Large intestine (tissue), 3 donors: ENCODE results near the gene C10orf71. TPM values are rescaled to one million over a fixed set of nuclear protein-coding genes. Genes with fewer than 3 reads are reported as not detected.

Experiments
- DNase-seq, 2 donors: peaks; one replicate each; pipeline versions ENCODE4 v3.0.0 to v3.0.0-alpha.2; 2013
- H3K27ac ChIP-seq: one replicate; pipeline ENCODE4 v1.5.1; 2013; ENCODE audit warnings: low read length
- H3K27me3 ChIP-seq: 2 replicates; pipeline ENCODE4 v1.6.1; 2013; ENCODE audit warnings: low read length; ENCODE audit not compliant: control insufficient read depth, insufficient read depth
- H3K36me3 ChIP-seq: 2 replicates; pipeline ENCODE4 v1.6.1; 2013; ENCODE audit warnings: low read length; ENCODE audit not compliant: control insufficient read depth, insufficient read depth
- H3K4me1 ChIP-seq: one replicate; pipeline ENCODE4 v1.6.1; 2013; ENCODE audit warnings: low read length; ENCODE audit not compliant: control insufficient read depth, insufficient read depth
- H3K4me3 ChIP-seq: one replicate; pipeline ENCODE4 v1.5.1; 2013; ENCODE audit warnings: low read length
- H3K9me3 ChIP-seq: one replicate; pipeline ENCODE4 v1.6.1; 2013; ENCODE audit warnings: mild to moderate bottlenecking, low read depth, low read length, moderate library complexity; ENCODE audit not compliant: control insufficient read depth
- WGBS: methylation state at CpG from one replicate; pipeline ENCODE4 v1.1.5; 2013; ENCODE audit warnings: low lambda C conversion rate; ENCODE audit not compliant: insufficient coverage; 5-methylcytosine and 5-hydroxymethylcytosine counted together
- polyA plus RNA-seq: library from polyadenylated mRNA; unstranded; fragments of 120-200 nt; gene quantifications from one replicate; pipeline ENCODE4 v1.2.1, GENCODE V29; 2013

C10orf71 gene
- polyA plus RNA-seq, 1 donor, result 0.01 TPM

DNA sequence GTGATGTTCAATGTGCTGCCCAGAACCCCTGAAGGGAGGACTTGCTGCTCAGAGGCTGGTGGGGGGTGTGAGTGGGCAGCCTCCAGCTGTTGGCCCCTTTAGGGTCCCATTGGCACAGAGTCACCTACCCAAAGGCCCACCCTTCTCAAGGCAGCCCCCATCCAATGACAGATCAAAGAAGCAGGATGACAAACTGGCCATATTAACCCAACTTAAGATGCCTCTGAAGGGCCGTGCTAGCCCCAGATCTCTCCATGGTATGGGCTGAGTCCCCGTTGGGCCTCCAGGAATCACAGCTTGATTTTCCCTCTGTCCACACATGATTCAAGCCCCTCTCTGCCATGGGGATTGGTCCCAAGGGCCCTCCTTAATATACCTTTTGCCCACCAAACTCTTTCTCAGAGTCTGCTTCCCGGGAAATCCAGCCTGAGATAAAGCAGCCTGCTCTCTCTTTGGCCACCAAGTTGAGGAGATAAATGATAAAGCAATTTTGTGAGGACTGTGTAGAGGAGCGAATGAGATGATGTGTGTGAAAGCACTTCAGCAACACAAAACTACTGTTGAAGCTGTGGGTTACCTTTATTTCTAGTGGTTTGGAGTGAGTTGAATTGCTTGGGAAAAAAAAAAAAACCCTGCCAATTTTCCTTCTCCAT, 38.2 kb upstream of the C10orf71 start:
- H3K4me1 ChIP-seq, result no peaks in the 10 kb centered on the region
- no peak overlapping the region for H3K27ac ChIP-seq
- DNase-seq, result no peak
- H3K36me3 ChIP-seq, result no peaks in the 10 kb centered on the region
- H3K4me3 ChIP-seq, result no peak overlapping the region
- no CpG with 5 or more reads among the region's 4 CpGs for WGBS
- H3K9me3 ChIP-seq, result no peaks in the 10 kb centered on the region
- H3K27me3 ChIP-seq, result no peaks in the 10 kb centered on the region

GRCh38 chr10:49263591-49263990, 35.4 kb upstream of the C10orf71 start:
- H3K27me3 ChIP-seq, result no peaks in the 10 kb centered on the region
- H3K4me3 ChIP-seq, result no peak overlapping the region
- H3K27ac ChIP-seq, result no peak overlapping the region
- WGBS, result no CpG with 5 or more reads among the region's 3 CpGs
- DNase-seq, result no peak
- no peaks in the 10 kb centered on the region for H3K9me3 ChIP-seq
- H3K36me3 ChIP-seq, result no peaks in the 10 kb centered on the region
- no peaks in the 10 kb centered on the region for H3K4me1 ChIP-seq

DNA sequence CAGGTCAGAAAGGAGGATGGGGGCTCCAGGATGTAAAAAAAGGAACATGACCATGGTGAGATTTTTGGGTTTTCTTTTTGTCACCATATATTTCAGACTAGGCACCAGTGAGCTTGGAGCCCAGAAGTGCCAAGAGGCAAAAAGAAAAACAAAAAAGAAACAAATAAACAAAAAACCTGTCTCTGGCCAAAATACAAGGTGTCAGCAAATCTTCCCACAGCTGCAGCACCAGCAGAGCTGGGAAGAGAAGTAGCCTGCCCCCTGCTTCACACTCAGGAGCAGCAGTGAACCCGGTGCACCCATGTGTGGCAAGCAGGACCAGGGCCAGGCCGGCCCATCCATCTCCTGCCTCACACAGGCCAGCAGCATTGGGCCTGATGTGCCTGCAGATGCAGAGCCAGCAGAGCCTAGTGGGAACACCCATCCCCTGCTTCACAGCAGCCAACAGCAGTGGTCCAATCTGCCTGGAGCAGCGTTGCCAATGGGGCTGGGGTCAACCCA, 34.7 kb upstream of the C10orf71 start:
- WGBS, result no CpG with 5 or more reads among the region's 3 CpGs
- Histone ChIP-seq H3K27ac (no peak overlapping the region), H3K9me3 (no peaks in the 10 kb centered on the region), H3K4me3 (no peak overlapping the region), H3K27me3 (no peaks in the 10 kb centered on the region), H3K36me3 (no peaks in the 10 kb centered on the region), H3K4me1 (no peaks in the 10 kb centered on the region)
- no peak for DNase-seq

GRCh38 chr10:49265885-49266284, 33.1 kb upstream of the C10orf71 start:
- Histone ChIP-seq H3K27me3 (no peaks in the 10 kb centered on the region), H3K36me3 (no peaks in the 10 kb centered on the region), H3K9me3 (no peaks in the 10 kb centered on the region), H3K4me3 (no peak overlapping the region), H3K4me1 (no peaks in the 10 kb centered on the region), H3K27ac (no peak overlapping the region)
- DNase-seq, result no peak
- 100% methylated on average over 1 of the region's 1 CpG for WGBS

DNA sequence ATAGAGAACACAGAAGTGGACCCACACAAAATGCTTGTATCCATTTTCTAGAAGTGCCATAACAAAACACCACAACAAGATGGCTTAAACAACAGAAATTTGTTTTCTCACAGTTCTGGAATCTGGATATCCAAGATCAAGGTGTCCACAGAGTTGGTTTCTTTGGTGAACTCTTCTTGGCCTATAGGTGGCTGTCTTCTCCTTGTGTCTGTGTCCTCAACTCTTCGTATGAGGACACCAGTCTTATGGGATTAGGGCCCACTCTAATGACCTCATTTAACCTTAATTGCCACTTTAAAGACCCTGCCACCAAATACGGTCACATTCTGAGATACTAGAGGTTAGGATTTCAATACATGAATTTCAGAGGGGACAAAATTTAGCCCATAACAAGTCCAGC, 30.8 kb upstream of the C10orf71 start:
- Histone ChIP-seq H3K27ac (no peak overlapping the region), H3K27me3 (no peaks in the 10 kb centered on the region), H3K36me3 (no peaks in the 10 kb centered on the region), H3K4me3 (no peak overlapping the region), H3K9me3 (no peaks in the 10 kb centered on the region), H3K4me1 (no peaks in the 10 kb centered on the region)
- 67% methylated on average over 1 of the region's 2 CpGs for WGBS
- no peak for DNase-seq

- WGBS, result 83% methylated on average over 1 of the region's 1 CpG
- H3K9me3 ChIP-seq, result no peaks in the 10 kb centered on the region
- no peak for DNase-seq
Observed at GRCh38 chr10:49269523-49269922, 29.4 kb upstream of the C10orf71 start.

DNA sequence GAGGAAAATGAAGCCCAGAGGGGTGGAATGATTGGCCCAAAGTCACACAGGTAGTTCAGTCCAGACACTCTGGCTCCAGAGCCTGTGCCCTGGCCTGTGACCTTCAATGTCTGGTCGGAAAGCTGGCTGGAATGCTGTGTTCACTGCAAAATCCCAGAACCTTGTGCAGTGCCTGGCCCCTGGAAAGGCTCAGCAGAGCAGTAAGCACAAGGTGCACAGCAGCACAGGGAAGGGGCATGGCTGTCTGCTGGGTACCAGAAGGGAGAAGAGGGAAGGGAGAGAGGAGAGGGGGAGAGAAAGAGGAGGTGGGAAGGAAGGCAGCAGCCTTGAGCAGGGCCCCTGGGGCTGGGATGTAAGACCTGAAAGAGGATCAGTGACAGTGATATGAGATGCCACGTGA, 28.4 kb upstream of the C10orf71 start:
- WGBS, result no CpG with 5 or more reads among the region's 2 CpGs
- no peaks in the 10 kb centered on the region for H3K27me3 ChIP-seq
- H3K4me1 ChIP-seq, result no peaks in the 10 kb centered on the region
- no peak overlapping the region for H3K27ac ChIP-seq
- no peaks in the 10 kb centered on the region for H3K36me3 ChIP-seq
- H3K9me3 ChIP-seq, result no peaks in the 10 kb centered on the region
- no peak for DNase-seq
- no peak overlapping the region for H3K4me3 ChIP-seq

More at GRCh38 chr10:49269523-49269922, 29.4 kb upstream of the C10orf71 start:
- H3K4me3 ChIP-seq, result no peak overlapping the region
- no peak overlapping the region for H3K27ac ChIP-seq
- no peaks in the 10 kb centered on the region for H3K36me3 ChIP-seq
- H3K4me1 ChIP-seq, result no peaks in the 10 kb centered on the region
- no peaks in the 10 kb centered on the region for H3K27me3 ChIP-seq

- WGBS, result no CpG with 5 or more reads among the region's 11 CpGs
- no peaks in the 10 kb centered on the region for H3K9me3 ChIP-seq
- H3K4me3 ChIP-seq, result no peak overlapping the region
- no peak for DNase-seq
- H3K27ac ChIP-seq, result no peak overlapping the region
- H3K27me3 ChIP-seq, result no peaks in the 10 kb centered on the region
- H3K36me3 ChIP-seq, result no peaks in the 10 kb centered on the region
- H3K4me1 ChIP-seq, result no peaks in the 10 kb centered on the region
Observed at GRCh38 chr10:49271346-49271745, 27.6 kb upstream of the C10orf71 start.

DNA sequence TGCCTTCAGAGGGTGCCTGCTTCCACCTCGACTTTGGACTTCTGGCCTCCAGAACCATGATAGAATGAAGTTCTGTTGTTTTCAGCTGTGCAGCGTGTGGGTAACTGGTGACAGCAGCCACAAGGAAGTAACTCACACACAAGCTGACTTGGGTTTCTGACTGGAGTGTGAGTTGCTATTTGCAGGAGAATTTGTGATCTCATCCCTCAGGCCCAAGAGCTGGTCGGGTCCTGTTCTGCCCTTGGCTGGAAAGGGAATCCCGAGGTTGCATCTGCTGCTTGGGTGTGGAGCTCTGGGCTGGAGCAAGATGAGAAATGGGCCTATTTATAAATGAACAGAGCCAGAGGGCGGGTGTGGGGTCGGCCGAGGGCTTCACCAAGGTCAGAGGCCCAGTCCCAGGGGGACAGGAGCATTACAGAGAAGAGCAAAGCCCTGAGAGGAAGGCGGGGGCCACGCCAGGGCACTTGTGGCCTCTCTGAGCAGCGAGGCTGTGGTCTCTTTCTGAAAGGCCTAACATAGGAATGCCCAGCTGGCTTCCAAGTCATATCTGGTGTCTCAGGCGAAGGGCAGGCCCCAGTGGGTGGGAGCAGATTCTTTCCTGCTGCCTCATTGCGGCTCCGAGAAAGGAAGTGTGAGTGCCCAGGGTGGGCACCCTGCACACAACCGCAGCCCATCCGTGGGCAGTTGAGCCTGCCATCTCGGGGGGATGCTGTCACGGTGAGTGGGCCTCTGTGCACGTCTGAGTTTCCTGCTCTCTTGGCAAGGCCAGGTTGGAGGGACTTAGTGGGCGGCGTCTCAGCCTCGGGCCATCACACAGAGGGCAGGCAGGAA, 26.5 kb upstream of the C10orf71 start:
- no CpG with 5 or more reads among the region's 21 CpGs for WGBS
- Histone ChIP-seq H3K4me3 (no peak overlapping the region), H3K27ac (no peak overlapping the region), H3K27me3 (no peaks in the 10 kb centered on the region), H3K4me1 (no peaks in the 10 kb centered on the region), H3K36me3 (no peaks in the 10 kb centered on the region), H3K9me3 (no peaks in the 10 kb centered on the region)
- no peak for DNase-seq

- Histone ChIP-seq H3K27me3 (no peaks in the 10 kb centered on the region), H3K4me1 (no peaks in the 10 kb centered on the region), H3K27ac (no peak overlapping the region), H3K9me3 (no peaks in the 10 kb centered on the region), H3K36me3 (no peaks in the 10 kb centered on the region), H3K4me3 (no peak overlapping the region)
- DNase-seq, result no peak
- WGBS, result no CpG with 5 or more reads among the region's 1 CpG
Observed at GRCh38 chr10:49273082-49273465, 25.9 kb upstream of the C10orf71 start.
